ENCODE measurements around the gene ZNF385A. TPM values are rescaled to one million over a fixed set of nuclear protein-coding genes. Genes with fewer than 3 reads are reported as not detected.

The ZNF385A gene
- total RNA-seq, 1 experiment from 2014 or later = 5.7 TPM

- no peak overlapping the region for H3K14ac ChIP-seq (ENCODE audit: insufficient read depth, low read length)
- H3K23ac ChIP-seq (ENCODE audit: insufficient read length, low read depth, low read length) = no peak overlapping the region
- no peak overlapping the region for H3K18ac ChIP-seq (ENCODE audit: insufficient read length, low read depth, low read length)
- H3K4me3 Mint-ChIP-seq = no peak overlapping the region
- H3K36me3 Mint-ChIP-seq (ENCODE audit: insufficient read depth in 1 of 3, low read depth in 3 of 3) = no peaks in the 10 kb centered on the region
- H3K27ac ChIP-seq (ENCODE audit: insufficient read length, low read depth, low read length) = no peak overlapping the region
- no peak overlapping the region for H2BK15ac ChIP-seq (ENCODE audit: low read depth, low read length)
- H3K27me3 ChIP-seq (ENCODE audit: insufficient read depth, low read length) = peaks cover 3% of the 10 kb centered on the region; the same call in 1 of the 2 replicates
- H3K56ac ChIP-seq (ENCODE audit: insufficient read length, low read depth, low read length) = no peak overlapping the region
- H3K79me2 ChIP-seq (ENCODE audit: insufficient read depth, low read length) = no peaks in the 10 kb centered on the region
- DNase-seq = no peak
- H3K9me3 Mint-ChIP-seq = peaks cover 3 to 7% of the 10 kb centered on the region in 2 experiments; a peak in 3 of 5 replicates
- no peak overlapping the region for H4K5ac ChIP-seq (ENCODE audit: insufficient read length, low read depth, low read length)
- H3K23me2 ChIP-seq (ENCODE audit: insufficient read length, low read depth, low read length, poor library complexity, severe bottlenecking) = no peaks in the 10 kb centered on the region
- H2AK5ac ChIP-seq (ENCODE audit: insufficient read length, low read length) = no peak overlapping the region
- no peak overlapping the region for H4K8ac ChIP-seq (replicated peaks; ENCODE audit: insufficient read length, low read depth, low read length)
- H3K4ac ChIP-seq (ENCODE audit: low read depth, low read length) = no peak overlapping the region
- H3K4me1 ChIP-seq (ENCODE audit: insufficient read depth, low read length) = peaks cover 14% of the 10 kb centered on the region; the same call in 1 of the 2 replicates
- H3K9ac ChIP-seq (ENCODE audit: extremely low read depth, insufficient read length, low read length) = no peak overlapping the region
- no CpG with 5 or more reads among the region's 3 CpGs for WGBS (ENCODE audit: extremely low coverage, insufficient read length, low lambda C conversion rate)
- no peak overlapping the region for H4K91ac ChIP-seq (ENCODE audit: insufficient read length, low read depth, low read length)
- no peak overlapping the region for H3K4me2 ChIP-seq (ENCODE audit: insufficient read depth, insufficient read length, low read length)
- H4K20me1 ChIP-seq (ENCODE audit: control insufficient read depth, insufficient read depth, insufficient read length) = no peaks in the 10 kb centered on the region
- peaks cover 32 to 55% of the 10 kb centered on the region in 2 experiments for H3K4me1 Mint-ChIP-seq
- H3T11ph ChIP-seq (ENCODE audit: low read length) = no peak overlapping the region
- H3K27ac Mint-ChIP-seq = no peak overlapping the region
- no peak overlapping the region for H2AFZ ChIP-seq (ENCODE audit: low read length)
- H3K9me3 ChIP-seq (ENCODE audit: control insufficient read depth, low read depth, low read length) = no peaks in the 10 kb centered on the region
- H3K79me1 ChIP-seq (ENCODE audit: insufficient read depth, low read depth, low read length, poor library complexity, severe bottlenecking) = no peaks in the 10 kb centered on the region
- no peak overlapping the region for H2BK20ac ChIP-seq (ENCODE audit: low read depth, low read length, poor library complexity, severe bottlenecking)
- no peak overlapping the region for H2BK120ac ChIP-seq (ENCODE audit: low read depth, low read length, poor library complexity, severe bottlenecking)
- no peak for TF ChIP-seq CTCF (conservative IDR thresholded peaks at IDR 0.05)
- H2BK5ac ChIP-seq (ENCODE audit: insufficient read length, low read length) = no peak overlapping the region
- no peak overlapping the region for H2BK12ac ChIP-seq (ENCODE audit: insufficient read length, low read depth, low read length)
- H3K27me3 Mint-ChIP-seq (ENCODE audit: low read depth) = peaks cover 87% of the 10 kb centered on the region
Observed at GRCh38 chr12:54429014-54429471, 44.5 kb upstream of the ZNF385A start.
